Heart left ventricle (tissue), 16 donors: ENCODE results near the gene OR6B1. TPM values are rescaled to one million over a fixed set of nuclear protein-coding genes. Genes with fewer than 3 reads are reported as not detected.

Source experiments
- ATAC-seq, 4 donors: fragments of 200-7000 bp; cut with Tn5 transposase; one replicate each; pipeline ENCODE4 v1.9.1; 2020 to 2022; ENCODE audit warnings: moderate library complexity in 4 of 4, mild to moderate bottlenecking in 3 of 4, moderate number of reproducible peaks in 1 of 4
- DNase-seq, 5 donors: peaks; one replicate each; pipeline ENCODE4 v3.0.0-alpha.2; 2020
- H3K27ac ChIP-seq, 12 donors: fragments of 200-600 bp; sonication (generic) in 4 of 12; one replicate each; pipeline versions ENCODE4 v1.5.0 to v1.8.0; 2016 to 2022; ENCODE audit warnings: mild to moderate bottlenecking in 2 of 12
- H3K27me3 ChIP-seq, 9 donors: fragments of 200-600 bp; sonication (generic) in 2 of 9; one replicate each; pipeline versions ENCODE4 v1.5.1 to v1.8.0; 2016 to 2022; ENCODE audit warnings: mild to moderate bottlenecking in 3 of 9
- H3K36me3 ChIP-seq, 9 donors: fragments of 200-600 bp; sonication (generic) in 2 of 9; one replicate each; pipeline versions ENCODE4 v1.5.0 to v1.8.0; 2018 to 2022; ENCODE audit warnings: mild to moderate bottlenecking in 2 of 9
- H3K4me1 ChIP-seq, 12 donors: fragments of 200-600 bp; sonication (generic) in 4 of 12; one replicate each; pipeline versions ENCODE4 v1.5.0 to v1.8.0; 2016 to 2022; ENCODE audit warnings: mild to moderate bottlenecking in 3 of 12
- H3K4me3 ChIP-seq, 12 donors: fragments of 200-600 bp; sonication (generic) in 4 of 12; one replicate each; pipeline versions ENCODE4 v1.5.0 to v1.8.0; 2017 to 2022; ENCODE audit warnings: mild to moderate bottlenecking in 9 of 12, moderate library complexity in 4 of 12
- H3K9me3 ChIP-seq, 12 donors: fragments of 200-600 bp; sonication (generic) in 4 of 12; one replicate each; pipeline versions ENCODE4 v1.5.0 to v1.8.0; 2016 to 2022; ENCODE audit warnings: mild to moderate bottlenecking in 1 of 12
- CTCF ChIP-seq, 12 donors: fragments of 200-600 bp; sonication (generic) in 4 of 12; IDR thresholded peaks; one replicate each; pipeline versions ENCODE4 v1.5.0 to v1.8.0; 2018 to 2022; ENCODE audit warnings: antibody characterized with exemption in 12 of 12, mild to moderate bottlenecking in 5 of 12
- POLR2A ChIP-seq, 2 donors: fragments of 450-650 bp; IDR thresholded peaks; one replicate each; pipeline ENCODE4 v1.6.1; 2017; ENCODE audit warnings: antibody characterized with exemption in 2 of 2, mild to moderate bottlenecking in 2 of 2, moderate library complexity in 2 of 2
- WGBS, 4 donors: extraction: QIAGEN DNeasy Blood & Tissue Kit in 2 of 4; methylation state at CpG; one replicate each; pipeline versions ENCODE4 v1.1.5 to v1.1.7; 2013 to 2018; 5-methylcytosine and 5-hydroxymethylcytosine counted together
- intact Hi-C, 10 donors: fragments of 100-400 bp; cut with DNase I; formaldehyde crosslinking; loops; one replicate each; pipeline versions ENCODE4 v1.11.1 to v1.14.2; 2022
- polyA plus RNA-seq, 2 donors: library from polyadenylated mRNA; stranded (reverse); fragments of 200-250 nt; gene quantifications; one replicate each; pipeline ENCODE4 v1.2.3, GENCODE V29; 2013
- total RNA-seq, 9 donors: library from RNA; depleted of rRNA in 2 of 9; stranded (reverse); fragments of >200 nt in 2 of 9; fragmentation: NEBNext Ultra II Directional in 3 of 9; extraction: Animal tissue kit (Norgen Biotek cat#: 25700) in 3 of 9; gene quantifications; one replicate each; pipeline versions ENCODE4 v1.1.0 to v1.2.4, GENCODE V29; 2016 to 2023
- donor health status: ischemic (EF 13 %, LVEDD 7.1; RV severe dilation, severe dysfunction).
- donor health status: healthy with polysubstance abuse.
- donor health status: DM: no; HTN: yes; CAD: no.
- donor health status: DM: no; HTN: no; CAD: no.
- donor health status: ischemic (EF 25% LVEDD 6.9; RV normal size, moderate dysfunction).
- donor health status: ischemic (EF 25% LVEDD 5.7; RV mildly dilated, moderate dysfunction).
- donor health status: healthy.
- donor health status: DM: yes; HTN: yes; CAD: no.
- donor health status: ischemic (EF 35%, LVEDD 5.7; RV mildly dilated, moderate dysfunction).
- donor health status: nonischemic (EF 11% LVEDD 7.7; RV severe dilation, severe dysfunction).
- donor health status: DM: yes; HTN: yes; CAD: no.
- donor health status: PGD.
- donor health status: ischemic (EF 29% LVEDD 5.4; RV normal size, mild dysfunction).
- donor health status: nonischemic (EF 23%, LVEDD 6.1; RV moderate dilation, normal function).

The OR6B1 gene
- total and polyA plus RNA-seq, 11 donors: not detected

- Histone ChIP-seq H3K4me1 (peaks cover 0 to 5% (median 0%) of the 10 kb centered on the region in 12 donors), H3K9me3 (peaks cover 0 to 16% (median 0%) of the 10 kb centered on the region in 12 donors), H3K27ac (no peak overlapping the region), H3K4me3 (no peak overlapping the region), H3K27me3 (no peaks in the 10 kb centered on the region), H3K36me3 (no peaks in the 10 kb centered on the region)
- WGBS, 4 donors: 88 to 93% (median 92%) methylated on average over 3 of the region's 3 CpGs
- no peak for DNase-seq
- intact Hi-C loops: no loop called here
- no peak for ATAC-seq
- no peak for TF ChIP-seq CTCF (IDR thresholded peaks at IDR 0.05)
- TF ChIP-seq POLR2A (IDR thresholded peaks at IDR 0.05): no peak
Observed at GRCh38 chr7:143993924-143994323, 6.2 kb upstream of the OR6B1 start.

GRCh38 chr7:144001543-144001942 lies 1.4 kb downstream of the OR6B1 start:
- DNase-seq (no peak), ATAC-seq (no peak)
- TF ChIP-seq CTCF (IDR thresholded peaks at IDR 0.05) (no peak), POLR2A (IDR thresholded peaks at IDR 0.05) (no peak)
- H3K27ac ChIP-seq: no peak overlapping the region
- no peaks in the 10 kb centered on the region for H3K27me3 ChIP-seq
- intact Hi-C loops: loop anchor here in 1 of 10 donors (10.0 kb wide), 1 partner anchor 117 kb away; no protein-coding TSS in a partner anchor
- H3K9me3 ChIP-seq: no peaks in the 10 kb centered on the region
- peaks cover 0 to 5% (median 0%) of the 10 kb centered on the region in 12 donors for H3K4me1 ChIP-seq
- WGBS, 4 donors: 73 to 83% (median 77%) methylated on average over 3 of the region's 3 CpGs
- no peak overlapping the region for H3K4me3 ChIP-seq
- no peaks in the 10 kb centered on the region for H3K36me3 ChIP-seq

DNA sequence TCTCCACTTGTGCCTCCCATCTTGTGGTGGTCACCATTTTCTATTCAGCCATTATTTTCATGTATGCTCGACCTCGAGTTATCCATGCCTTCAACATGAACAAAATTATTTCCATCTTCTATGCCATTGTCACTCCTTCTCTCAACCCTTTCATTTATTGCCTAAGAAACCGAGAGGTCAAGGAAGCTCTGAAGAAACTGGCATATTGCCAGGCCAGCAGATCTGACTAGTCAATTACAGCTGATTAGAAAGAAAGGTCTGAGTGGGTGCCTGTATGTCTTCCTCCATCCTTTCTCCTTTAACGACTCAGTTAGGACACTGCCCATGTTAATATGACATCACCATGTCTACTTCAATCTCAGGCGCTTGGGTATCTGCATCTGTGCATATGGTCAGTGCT lies 4.6 kb downstream of the OR6B1 start:
- Histone ChIP-seq H3K27me3 (no peaks in the 10 kb centered on the region), H3K36me3 (no peaks in the 10 kb centered on the region), H3K4me3 (no peak overlapping the region), H3K4me1 (peaks cover 0 to 5% (median 0%) of the 10 kb centered on the region in 12 donors), H3K27ac (no peak overlapping the region), H3K9me3 (peaks cover 0 to 7% (median 0%) of the 10 kb centered on the region in 12 donors)
- no peak for ATAC-seq
- no peak for DNase-seq
- 74 to 83% (median 79%) methylated on average over 5 of the region's 5 CpGs for WGBS, 4 donors
- intact Hi-C loops: loop anchor here in 1 of 10 donors (10.0 kb wide), 1 partner anchor 120 kb away; no protein-coding TSS in a partner anchor
- TF ChIP-seq POLR2A (IDR thresholded peaks at IDR 0.05) (no peak), CTCF (IDR thresholded peaks at IDR 0.05) (no peak)

DNA sequence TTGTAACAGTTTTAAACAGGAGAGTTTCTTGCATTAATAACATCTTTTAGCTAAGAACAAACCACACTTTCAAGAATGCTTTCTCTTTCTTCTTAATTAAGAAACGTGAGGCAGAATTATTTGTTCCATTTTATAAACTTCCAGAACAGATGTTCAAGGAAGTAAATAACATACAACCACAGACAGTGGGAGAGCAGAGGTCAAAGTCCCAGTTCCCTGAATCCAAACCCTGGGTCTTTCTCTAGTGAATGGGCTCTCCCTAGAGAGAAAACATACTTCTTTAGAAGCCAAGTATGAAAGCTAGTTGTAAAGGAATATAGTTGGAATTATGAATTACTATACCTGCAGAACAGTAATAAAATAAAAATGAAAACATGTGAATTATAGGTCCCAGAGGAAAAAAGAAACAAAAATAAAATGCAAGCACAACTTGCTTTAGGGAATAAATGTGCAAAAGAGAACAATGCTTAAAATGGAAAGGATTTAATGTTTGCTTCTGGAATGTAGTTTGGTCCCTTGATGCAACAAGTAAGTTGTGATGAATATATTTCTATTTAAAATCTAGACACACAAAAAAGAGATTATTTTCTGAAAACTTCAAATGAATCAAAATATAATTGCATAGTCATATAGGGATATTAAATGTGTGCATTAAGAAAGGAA lies 6.0 kb downstream of the OR6B1 start:
- TF ChIP-seq POLR2A (IDR thresholded peaks at IDR 0.05) (no peak), CTCF (IDR thresholded peaks at IDR 0.05) (no peak)
- ATAC-seq: no peak
- WGBS, 4 donors: 39 to 55% (median 47%) methylated on average over 1 of the region's 1 CpG
- intact Hi-C loops: loop anchor here in 1 of 10 donors (10.0 kb wide), 1 partner anchor 121 kb away; no protein-coding TSS in a partner anchor
- Histone ChIP-seq H3K27ac (no peak overlapping the region), H3K27me3 (no peaks in the 10 kb centered on the region), H3K36me3 (no peaks in the 10 kb centered on the region), H3K9me3 (peaks cover 0 to 13% (median 0%) of the 10 kb centered on the region in 12 donors), H3K4me3 (no peak overlapping the region), H3K4me1 (peaks cover 0 to 5% (median 0%) of the 10 kb centered on the region in 12 donors)
- DNase-seq: no peak
